LNCAP (cell line): ENCODE results near the gene LYSMD2.

Experiments
- TF ChIP-seq, protein P1 (sequence below): fragments of 450-650 bp; IDR thresholded peaks from 2 replicates; pipeline ENCODE4 v1.5.1; 2017; ENCODE audit warnings: mild to moderate bottlenecking

The LYSMD2 gene

DNA sequence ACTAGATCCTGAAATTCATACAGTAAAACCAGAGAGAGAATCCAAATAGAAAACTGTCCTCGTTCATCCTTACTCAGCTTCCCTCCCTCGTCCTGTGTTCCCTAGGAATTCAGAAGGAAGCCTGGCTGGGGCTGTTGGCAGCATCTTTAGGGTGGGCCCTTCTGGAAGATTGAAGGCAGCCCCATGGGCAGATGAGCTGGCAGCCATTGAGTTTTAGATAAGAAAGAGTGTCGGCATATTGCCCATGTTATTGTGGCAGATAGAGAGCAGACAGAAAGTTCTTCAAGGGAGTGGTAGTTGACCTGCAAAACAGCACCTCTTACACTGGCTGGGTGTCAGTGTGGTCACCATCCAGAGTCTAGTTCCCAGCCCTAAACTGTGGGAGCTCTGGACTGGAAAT is 37.5 kb upstream of the LYSMD2 start:
- TF ChIP-seq, protein P1, sequence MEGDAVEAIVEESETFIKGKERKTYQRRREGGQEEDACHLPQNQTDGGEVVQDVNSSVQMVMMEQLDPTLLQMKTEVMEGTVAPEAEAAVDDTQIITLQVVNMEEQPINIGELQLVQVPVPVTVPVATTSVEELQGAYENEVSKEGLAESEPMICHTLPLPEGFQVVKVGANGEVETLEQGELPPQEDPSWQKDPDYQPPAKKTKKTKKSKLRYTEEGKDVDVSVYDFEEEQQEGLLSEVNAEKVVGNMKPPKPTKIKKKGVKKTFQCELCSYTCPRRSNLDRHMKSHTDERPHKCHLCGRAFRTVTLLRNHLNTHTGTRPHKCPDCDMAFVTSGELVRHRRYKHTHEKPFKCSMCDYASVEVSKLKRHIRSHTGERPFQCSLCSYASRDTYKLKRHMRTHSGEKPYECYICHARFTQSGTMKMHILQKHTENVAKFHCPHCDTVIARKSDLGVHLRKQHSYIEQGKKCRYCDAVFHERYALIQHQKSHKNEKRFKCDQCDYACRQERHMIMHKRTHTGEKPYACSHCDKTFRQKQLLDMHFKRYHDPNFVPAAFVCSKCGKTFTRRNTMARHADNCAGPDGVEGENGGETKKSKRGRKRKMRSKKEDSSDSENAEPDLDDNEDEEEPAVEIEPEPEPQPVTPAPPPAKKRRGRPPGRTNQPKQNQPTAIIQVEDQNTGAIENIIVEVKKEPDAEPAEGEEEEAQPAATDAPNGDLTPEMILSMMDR = no peak

DNA sequence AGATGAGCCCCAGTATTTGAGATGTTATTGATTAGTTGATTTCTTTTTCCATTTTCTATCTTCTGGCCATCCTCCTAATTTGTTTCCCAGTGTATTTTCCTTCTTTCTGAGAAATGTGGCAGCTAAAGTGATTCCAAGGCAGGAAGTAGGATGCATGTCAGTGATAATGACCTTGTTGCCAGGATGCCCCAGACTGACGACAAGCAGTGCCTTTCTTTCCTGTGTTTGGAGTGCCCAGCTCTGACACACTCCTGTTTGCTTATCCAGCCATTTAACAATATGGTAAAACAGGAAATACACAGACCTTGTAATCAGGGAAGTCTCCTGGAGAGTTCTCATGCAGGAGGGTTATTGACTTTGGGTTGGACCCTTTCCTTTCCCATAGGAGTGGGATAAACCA is 34.3 kb upstream of the LYSMD2 start:
- TF ChIP-seq, protein P1 = no peak

DNA sequence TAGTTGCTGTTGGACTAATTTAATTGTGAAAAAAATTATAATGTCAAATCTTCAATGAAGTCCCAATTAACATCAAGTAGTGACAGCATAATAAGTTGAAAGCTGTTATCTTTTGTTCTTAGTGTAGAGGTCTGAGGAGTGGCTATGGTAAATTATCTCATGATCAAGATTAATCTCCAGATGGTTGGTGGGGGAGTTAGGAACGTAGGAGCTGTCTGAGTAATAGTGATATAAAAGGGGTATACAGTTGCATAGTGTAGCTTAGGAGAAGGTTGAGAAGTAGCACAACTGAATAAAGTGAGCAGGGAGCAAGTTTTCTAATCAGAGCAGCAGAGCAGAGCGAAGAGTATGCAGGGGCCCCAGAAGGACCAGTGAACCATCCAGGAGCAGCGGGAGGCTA is 33.4 kb upstream of the LYSMD2 start:
- TF ChIP-seq, protein P1 = no peak

DNA sequence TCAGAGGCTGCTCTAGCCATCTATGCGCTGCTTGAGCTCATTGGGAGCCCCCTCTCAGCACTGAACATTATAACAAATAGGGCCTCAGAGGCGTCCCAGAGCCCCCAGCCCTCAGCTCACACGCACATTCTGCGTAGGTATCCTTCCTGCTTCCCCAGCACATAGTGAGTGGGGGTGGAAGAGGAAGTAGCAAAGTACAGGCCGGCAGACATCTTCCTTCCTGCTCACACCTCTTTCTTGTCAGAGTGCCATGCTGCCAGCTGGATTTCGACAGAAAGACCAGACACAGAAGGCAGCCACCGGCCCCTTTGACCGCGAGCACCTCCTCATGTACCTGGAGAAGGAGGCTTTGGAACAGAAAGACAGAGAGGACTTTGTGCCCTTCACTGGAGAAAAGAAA is 30.6 kb upstream of the LYSMD2 start:
- TF ChIP-seq, protein P1 = no peak

DNA sequence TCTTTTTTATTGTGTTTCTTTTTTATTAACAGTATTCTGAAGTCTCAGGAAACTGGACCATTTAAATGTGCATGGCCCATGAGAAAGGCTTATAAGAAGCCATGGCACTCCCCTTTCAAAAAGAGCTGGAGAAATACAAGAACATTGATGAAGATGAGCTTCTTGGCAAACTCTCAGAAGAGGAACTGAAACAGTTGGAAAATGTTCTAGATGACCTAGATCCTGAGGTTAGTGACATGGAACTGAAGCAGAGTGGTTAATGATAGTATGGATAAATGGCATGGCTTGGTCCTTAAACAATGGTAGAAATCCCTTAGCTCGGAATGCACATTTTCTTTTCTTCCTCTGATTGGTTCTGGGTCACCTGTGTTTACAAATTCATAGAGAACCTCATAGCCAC is 28.9 kb upstream of the LYSMD2 start:
- TF ChIP-seq, protein P1 = no peak

DNA sequence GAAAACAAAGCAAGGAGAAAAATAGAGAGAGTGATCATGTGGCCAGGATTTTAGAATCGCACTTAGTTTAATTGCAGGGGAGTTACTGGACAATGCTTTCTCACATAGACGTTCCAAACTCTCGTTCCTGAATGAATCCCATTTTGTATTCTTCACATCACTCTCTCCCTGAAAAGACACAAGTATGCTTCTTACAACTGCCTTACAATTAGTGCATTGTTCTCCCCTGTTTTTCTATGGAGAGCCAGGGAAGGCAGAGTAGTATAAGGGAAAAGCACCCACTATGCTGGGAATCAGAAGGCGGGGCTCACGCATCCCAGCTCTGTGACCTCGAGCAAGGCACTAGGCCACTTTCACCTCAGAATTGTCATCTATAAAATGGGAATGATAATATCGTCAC is 28.3 kb upstream of the LYSMD2 start:
- TF ChIP-seq, protein P1 = no peak

DNA sequence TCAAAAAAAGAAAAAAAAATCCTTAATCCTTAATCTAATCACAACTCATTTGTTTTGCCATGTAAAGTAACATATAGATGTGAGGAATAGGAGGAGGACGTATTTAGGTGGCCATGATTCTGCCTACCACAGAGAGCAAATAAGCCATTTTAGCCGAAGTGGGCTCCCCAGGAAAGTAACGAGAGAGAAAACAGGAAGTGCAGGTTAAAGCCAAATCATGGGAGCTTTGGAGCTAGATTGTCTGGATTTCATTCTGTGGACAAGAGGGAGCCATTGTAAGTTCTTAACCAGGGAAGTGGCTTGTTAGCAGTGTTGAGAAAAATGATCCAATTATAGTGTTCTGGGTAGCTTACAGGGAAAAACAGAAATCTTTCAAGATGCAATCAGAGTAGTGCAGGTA is 23.4 kb upstream of the LYSMD2 start:
- TF ChIP-seq, protein P1 = no peak

DNA sequence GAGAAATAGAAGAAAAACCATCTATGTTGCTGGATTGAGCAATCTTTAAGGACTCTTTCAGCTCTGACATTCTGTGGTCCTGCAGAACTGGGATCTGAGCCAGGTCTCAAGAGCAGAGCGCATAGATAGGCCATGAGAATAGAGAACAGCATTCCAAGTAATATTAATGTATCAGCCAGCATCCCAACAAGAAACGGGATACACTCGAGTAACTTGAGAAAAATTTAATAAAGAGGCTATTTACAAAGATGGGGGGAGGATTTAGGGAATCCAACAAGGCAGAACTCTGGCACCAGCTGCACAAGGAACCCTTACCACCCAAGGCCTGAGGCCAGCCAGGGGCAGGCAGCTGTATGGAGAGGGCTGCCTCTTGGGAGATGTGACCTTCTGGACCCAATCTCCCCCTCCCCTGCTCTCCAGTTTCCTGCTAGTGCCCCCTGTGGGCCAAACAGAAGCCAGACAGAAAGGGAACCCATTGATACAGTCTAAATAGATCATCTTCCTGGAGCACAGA is 22.2 kb upstream of the LYSMD2 start:
- TF ChIP-seq, protein P1 = no peak
